Measurements from ENCODE around the gene PTPN18. TPM values are rescaled to one million over a fixed set of nuclear protein-coding genes. Genes with fewer than 3 reads are reported as not detected.
"Not testable (repeated sequence)": the region's sequence is repeated elsewhere in the genome, so short reads cannot be mapped to it uniquely, and the experiment has no call there.

The PTPN18 gene
- polyA plus RNA-seq, 4 donors: 58.6 to 105 (median 66.5) TPM

DNA sequence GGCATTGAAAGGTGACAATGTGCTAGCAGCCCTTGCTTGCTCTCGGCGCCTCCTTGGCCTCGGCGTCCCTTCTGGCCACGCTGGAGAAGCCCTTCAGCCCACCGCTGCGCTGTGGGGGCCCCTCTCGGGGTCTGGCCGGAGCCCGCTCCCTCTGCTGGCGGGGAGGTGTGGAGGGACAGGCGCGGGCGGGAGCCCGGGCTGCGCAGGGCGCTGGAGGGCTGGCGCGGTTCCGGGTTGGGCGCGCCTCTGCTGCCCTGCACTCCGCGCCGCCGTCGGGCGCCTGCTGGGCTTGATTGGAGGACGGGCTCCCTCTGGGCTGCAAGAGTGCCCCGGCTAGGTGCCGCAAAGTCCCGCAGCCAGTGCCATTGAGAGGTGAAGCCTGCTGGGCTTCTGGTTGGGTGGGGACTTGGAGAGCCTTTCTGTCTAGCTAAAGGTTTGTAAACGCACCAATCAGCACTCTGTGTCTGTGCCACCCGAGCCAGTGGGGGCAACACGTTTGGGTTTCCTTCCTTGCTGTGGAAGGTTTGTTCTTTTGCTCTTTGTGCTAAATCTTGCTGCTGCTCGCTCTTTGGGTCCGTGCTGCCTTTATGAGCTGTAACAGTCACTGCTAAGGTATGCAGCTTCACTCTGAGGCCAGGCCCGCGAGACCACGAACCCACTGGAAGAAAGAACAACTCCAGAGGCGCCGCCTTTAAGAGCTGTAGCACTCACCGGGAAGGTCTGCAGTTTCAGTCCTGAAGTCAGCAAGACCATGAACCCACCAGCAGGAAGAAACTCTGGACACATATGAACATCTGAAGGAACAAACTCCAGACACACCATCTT is 27.9 kb upstream of the PTPN18 start:
- no peaks in the 10 kb centered on the region for H3K9me3 ChIP-seq (ENCODE audit: control insufficient read depth in 2 of 2, insufficient read depth in 1 of 2, low read depth in 1 of 2, low read length in 1 of 2)
- H3K27me3 ChIP-seq (ENCODE audit: control insufficient read depth in 3 of 3, insufficient read depth in 3 of 3, low read length in 3 of 3): peaks cover 0 to 22% (median 2%) of the 10 kb centered on the region in 3 donors
- WGBS, 3 donors: 72 to 79% (median 77%) methylated on average over 32 to 43 of the region's 43 CpGs
- H3K27ac ChIP-seq (ENCODE audit: low read depth in 1 of 3, low read length in 2 of 3): no peak overlapping the region
- FAIRE-seq: no peak
- H3K4me1 ChIP-seq (ENCODE audit: control insufficient read depth in 3 of 3, insufficient read depth in 2 of 3, low read depth in 1 of 3, low read length in 2 of 3): no peaks in the 10 kb centered on the region
- H3K36me3 ChIP-seq (ENCODE audit: control insufficient read depth in 3 of 3, insufficient read depth in 2 of 3, low read depth in 1 of 3, low read length in 3 of 3): no peaks in the 10 kb centered on the region
- no peak overlapping the region for H3K4me3 ChIP-seq (ENCODE audit: low read depth in 1 of 3, low read length in 3 of 3)
- DNase-seq: no peak

DNA sequence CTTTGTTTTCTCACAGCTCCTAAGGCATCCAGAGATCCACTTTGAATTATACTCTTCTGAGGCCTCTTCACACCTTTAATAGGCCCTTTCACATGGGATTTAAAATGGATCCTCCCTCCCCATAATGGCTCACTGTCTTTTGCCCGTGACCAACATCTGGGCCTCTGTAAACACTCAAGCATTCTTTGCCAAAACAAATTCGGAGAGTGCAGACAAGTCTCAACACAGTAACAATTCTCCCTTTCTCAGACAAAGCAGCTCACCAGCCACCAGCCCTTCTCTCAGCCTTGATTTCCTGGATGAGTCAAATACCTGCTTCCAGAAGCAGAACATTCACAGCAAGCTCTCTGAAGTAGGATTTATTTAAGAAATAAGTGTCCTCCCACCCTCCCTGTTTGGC is 27.1 kb upstream of the PTPN18 start:
- WGBS, 3 donors: 34 to 45% (median 38%) methylated on average over 2 of the region's 2 CpGs
- Histone ChIP-seq H3K36me3 (ENCODE audit: control insufficient read depth in 3 of 3, insufficient read depth in 2 of 3, low read depth in 1 of 3, low read length in 3 of 3) (no peaks in the 10 kb centered on the region), H3K4me1 (ENCODE audit: control insufficient read depth in 3 of 3, insufficient read depth in 2 of 3, low read depth in 1 of 3, low read length in 2 of 3) (no peaks in the 10 kb centered on the region), H3K4me3 (ENCODE audit: low read depth in 1 of 3, low read length in 3 of 3) (no peak overlapping the region), H3K27ac (ENCODE audit: low read depth in 1 of 3, low read length in 2 of 3) (no peak overlapping the region), H3K9me3 (ENCODE audit: control insufficient read depth in 2 of 2, insufficient read depth in 1 of 2, low read depth in 1 of 2, low read length in 1 of 2) (no peaks in the 10 kb centered on the region), H3K27me3 (ENCODE audit: control insufficient read depth in 3 of 3, insufficient read depth in 3 of 3, low read length in 3 of 3) (peaks cover 0 to 22% (median 2%) of the 10 kb centered on the region in 3 donors)
- DNase-seq (no peak), FAIRE-seq (no peak)

DNA sequence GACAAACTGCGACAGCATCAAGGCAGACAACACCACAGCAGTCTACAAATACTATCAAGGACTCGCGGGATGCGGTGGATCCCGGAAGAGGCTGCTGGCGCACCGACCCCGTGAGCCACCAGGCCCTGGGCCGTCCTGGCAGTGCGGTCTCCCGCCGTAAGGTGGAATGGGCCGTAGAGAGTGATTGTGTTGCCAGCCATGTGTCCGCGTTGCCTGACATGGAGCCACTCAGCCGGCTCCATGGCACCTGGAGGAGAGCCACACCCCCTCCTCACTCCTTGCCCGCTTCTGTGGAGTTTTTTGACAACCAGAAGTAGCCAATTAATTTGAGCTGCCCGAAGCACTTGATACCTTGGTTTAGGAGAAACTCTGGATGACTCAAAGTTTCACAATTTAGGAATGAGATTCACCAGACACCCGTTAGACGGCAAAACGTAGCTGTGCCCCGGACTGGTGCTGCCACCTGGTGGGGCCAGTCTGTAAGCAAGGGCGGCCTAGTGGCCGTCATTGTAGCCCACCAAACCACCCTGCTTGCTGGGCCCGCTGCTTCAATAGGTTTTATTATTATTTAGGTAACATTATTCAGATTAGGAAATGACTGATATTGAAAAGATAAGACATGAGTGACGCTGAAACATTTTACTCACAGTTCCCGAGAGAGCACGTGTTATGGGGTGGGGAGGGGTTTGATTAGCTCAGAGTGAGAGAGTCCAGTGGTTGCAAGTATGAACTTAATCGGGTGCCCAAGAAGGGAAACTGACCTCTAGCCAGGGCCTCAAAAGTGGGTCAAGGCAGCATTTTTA is 23.4 kb upstream of the PTPN18 start:
- no peaks in the 10 kb centered on the region for H3K36me3 ChIP-seq (ENCODE audit: control insufficient read depth in 3 of 3, insufficient read depth in 2 of 3, low read depth in 1 of 3, low read length in 3 of 3)
- H3K4me3 ChIP-seq (ENCODE audit: low read depth in 1 of 3, low read length in 3 of 3): no peak overlapping the region
- H3K4me1 ChIP-seq (ENCODE audit: control insufficient read depth in 3 of 3, insufficient read depth in 2 of 3, low read depth in 1 of 3, low read length in 2 of 3): peaks cover 0 to 2% (median 0%) of the 10 kb centered on the region in 3 donors
- FAIRE-seq: no peak
- peaks cover 0 to 22% (median 2%) of the 10 kb centered on the region in 3 donors for H3K27me3 ChIP-seq (ENCODE audit: control insufficient read depth in 3 of 3, insufficient read depth in 3 of 3, low read length in 3 of 3)
- H3K27ac ChIP-seq (ENCODE audit: low read depth in 1 of 3, low read length in 2 of 3): no peak overlapping the region
- peaks cover 0 to 3% of the 10 kb centered on the region in 2 donors for H3K9me3 ChIP-seq (ENCODE audit: control insufficient read depth in 2 of 2, insufficient read depth in 1 of 2, low read depth in 1 of 2, low read length in 1 of 2)
- peak; percentile 53 to 77 for DNase-seq
- 19 to 26% (median 23%) methylated on average over 29 of the region's 29 CpGs for WGBS, 3 donors

DNA sequence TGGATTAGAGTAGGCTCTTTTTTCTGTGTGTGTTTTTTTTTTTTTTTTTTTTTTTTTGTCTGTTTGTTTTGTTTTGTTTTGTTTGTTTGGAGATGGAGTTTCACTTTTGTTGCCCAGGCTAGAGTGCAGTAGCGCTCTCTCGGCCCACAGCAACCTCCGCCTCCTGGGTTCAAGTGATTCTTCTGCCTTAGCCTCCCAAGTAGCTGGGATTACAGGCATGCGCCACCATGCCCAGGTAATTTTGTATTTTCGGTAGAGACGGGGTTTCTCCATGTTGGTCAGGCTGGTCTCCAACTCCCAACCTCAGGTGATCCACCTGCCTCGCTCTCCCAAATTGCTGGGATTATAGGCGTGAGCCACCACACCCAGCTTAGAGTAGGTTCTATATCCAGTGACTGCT is 22.6 kb upstream of the PTPN18 start:
- H3K27me3 ChIP-seq (ENCODE audit: control insufficient read depth in 3 of 3, insufficient read depth in 3 of 3, low read length in 3 of 3): peaks cover 0 to 15% (median 2%) of the 10 kb centered on the region in 3 donors
- FAIRE-seq; H3K9me3 ChIP-seq (ENCODE audit: control insufficient read depth in 2 of 2, insufficient read depth in 1 of 2, low read depth in 1 of 2, low read length in 1 of 2); H3K27ac ChIP-seq (ENCODE audit: low read depth in 1 of 3, low read length in 2 of 3); H3K4me1 ChIP-seq (ENCODE audit: control insufficient read depth in 3 of 3, insufficient read depth in 2 of 3, low read depth in 1 of 3, low read length in 2 of 3); DNase-seq; H3K36me3 ChIP-seq (ENCODE audit: control insufficient read depth in 3 of 3, insufficient read depth in 2 of 3, low read depth in 1 of 3, low read length in 3 of 3); H3K4me3 ChIP-seq (ENCODE audit: low read depth in 1 of 3, low read length in 3 of 3): not testable (repeated sequence)
- 70 to 85% (median 73%) methylated on average over 8 of the region's 8 CpGs for WGBS, 3 donors

DNA sequence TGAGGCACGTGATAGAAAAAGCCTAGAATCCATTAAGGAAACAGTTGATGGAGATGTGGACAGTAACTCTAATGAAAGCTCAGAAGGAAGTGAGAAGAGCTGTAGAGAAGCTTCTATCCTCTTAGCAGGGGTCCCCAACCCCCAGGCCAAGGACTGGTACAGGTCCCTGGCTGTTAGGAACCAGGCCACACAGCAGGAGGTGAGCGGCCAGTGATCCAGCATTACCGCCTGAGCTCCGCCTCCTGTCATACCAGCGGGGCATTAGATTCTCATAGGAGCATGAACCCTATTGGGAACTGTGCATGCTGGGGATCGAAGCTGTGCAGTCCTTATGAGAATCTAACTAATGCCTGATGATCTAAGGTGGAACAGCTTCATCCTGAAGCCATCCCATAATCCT is 21.8 kb upstream of the PTPN18 start:
- WGBS, 3 donors: 71 to 74% (median 73%) methylated on average over 6 of the region's 6 CpGs
- Histone ChIP-seq H3K4me3 (ENCODE audit: low read depth in 1 of 3, low read length in 3 of 3) (no peak overlapping the region), H3K4me1 (ENCODE audit: control insufficient read depth in 3 of 3, insufficient read depth in 2 of 3, low read depth in 1 of 3, low read length in 2 of 3) (peaks cover 0 to 7% (median 0%) of the 10 kb centered on the region in 3 donors), H3K27ac (ENCODE audit: low read depth in 1 of 3, low read length in 2 of 3) (no peak overlapping the region), H3K36me3 (ENCODE audit: control insufficient read depth in 3 of 3, insufficient read depth in 2 of 3, low read depth in 1 of 3, low read length in 3 of 3) (peaks cover 0 to 7% (median 3%) of the 10 kb centered on the region in 3 donors), H3K27me3 (ENCODE audit: control insufficient read depth in 3 of 3, insufficient read depth in 3 of 3, low read length in 3 of 3) (peaks cover 0 to 9% (median 0%) of the 10 kb centered on the region in 3 donors), H3K9me3 (ENCODE audit: control insufficient read depth in 2 of 2, insufficient read depth in 1 of 2, low read depth in 1 of 2, low read length in 1 of 2) (peaks cover 0 to 3% of the 10 kb centered on the region in 2 donors)
- no peak for FAIRE-seq
- no peak for DNase-seq

DNA sequence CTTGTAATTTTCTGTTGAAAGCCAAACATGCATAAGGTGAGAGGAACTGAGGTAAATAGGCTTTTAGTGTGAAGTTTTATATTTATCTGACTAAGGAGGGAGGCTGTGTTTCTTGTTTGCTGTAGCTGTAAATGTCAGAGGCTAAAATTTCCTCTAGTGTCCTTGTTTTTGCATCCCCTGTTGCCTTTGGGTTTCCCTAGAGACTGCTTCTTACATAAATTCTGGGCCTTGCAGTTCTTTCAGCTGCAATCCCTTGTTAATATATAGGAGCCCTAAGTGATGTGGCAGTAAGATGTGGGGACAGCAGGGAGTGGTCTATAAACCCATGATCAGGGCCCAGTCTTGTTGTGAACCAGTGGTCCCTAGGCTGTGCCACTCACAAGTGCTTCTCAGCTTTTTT is 20.6 kb upstream of the PTPN18 start:
- no peak for FAIRE-seq
- Histone ChIP-seq H3K36me3 (ENCODE audit: control insufficient read depth in 3 of 3, insufficient read depth in 2 of 3, low read depth in 1 of 3, low read length in 3 of 3) (peaks cover 0 to 19% (median 5%) of the 10 kb centered on the region in 3 donors), H3K27me3 (ENCODE audit: control insufficient read depth in 3 of 3, insufficient read depth in 3 of 3, low read length in 3 of 3) (peaks cover 0 to 9% (median 0%) of the 10 kb centered on the region in 3 donors), H3K4me3 (ENCODE audit: low read depth in 1 of 3, low read length in 3 of 3) (no peak overlapping the region), H3K9me3 (ENCODE audit: control insufficient read depth in 2 of 2, insufficient read depth in 1 of 2, low read depth in 1 of 2, low read length in 1 of 2) (peaks cover 0 to 3% of the 10 kb centered on the region in 2 donors), H3K27ac (ENCODE audit: low read depth in 1 of 3, low read length in 2 of 3) (no peak overlapping the region), H3K4me1 (ENCODE audit: control insufficient read depth in 3 of 3, insufficient read depth in 2 of 3, low read depth in 1 of 3, low read length in 2 of 3) (peaks cover 0 to 7% (median 0%) of the 10 kb centered on the region in 3 donors)
- DNase-seq: no peak

DNA sequence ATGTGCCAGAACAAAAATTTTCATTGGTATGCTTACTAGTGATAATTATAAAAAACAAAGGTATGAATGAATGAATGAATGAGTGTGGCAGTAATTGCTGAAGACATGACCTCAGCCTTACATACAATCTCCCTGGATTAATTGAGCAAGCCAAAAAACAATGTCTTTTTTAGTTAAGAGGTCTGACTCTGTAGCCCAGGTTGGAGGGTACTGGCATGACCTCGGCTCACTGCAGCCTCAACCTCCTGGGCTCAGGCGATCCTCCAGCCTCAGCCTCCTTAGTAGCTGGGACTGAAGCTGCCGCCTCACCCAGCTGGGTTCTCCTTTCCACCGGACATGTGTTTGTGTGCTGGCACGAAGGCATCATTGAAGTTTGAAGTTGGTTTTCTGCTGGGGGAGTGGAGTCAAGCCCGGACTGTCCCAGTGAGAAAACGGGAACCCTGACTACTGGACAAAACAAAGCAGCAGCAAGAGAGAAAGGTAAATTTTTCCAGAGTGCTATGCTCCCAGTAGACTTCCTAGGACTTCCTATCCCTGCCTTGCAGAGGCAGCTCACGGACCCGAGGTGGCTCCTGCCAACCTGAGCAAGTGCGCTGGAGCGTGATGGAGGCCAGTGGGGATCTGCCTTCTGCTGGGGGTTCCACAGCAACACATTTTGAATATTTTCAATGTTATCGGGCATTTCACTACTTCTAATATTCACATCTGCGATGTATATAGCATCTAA is 19.5 kb upstream of the PTPN18 start:
- H3K4me3 ChIP-seq (ENCODE audit: low read depth in 1 of 3, low read length in 3 of 3): peak overlapping the region in 1 of 3 donors; percentile 21
- peaks cover 0 to 24% (median 5%) of the 10 kb centered on the region in 3 donors for H3K36me3 ChIP-seq (ENCODE audit: control insufficient read depth in 3 of 3, insufficient read depth in 2 of 3, low read depth in 1 of 3, low read length in 3 of 3)
- peaks cover 0 to 12% (median 0%) of the 10 kb centered on the region in 3 donors for H3K4me1 ChIP-seq (ENCODE audit: control insufficient read depth in 3 of 3, insufficient read depth in 2 of 3, low read depth in 1 of 3, low read length in 2 of 3)
- H3K27me3 ChIP-seq (ENCODE audit: control insufficient read depth in 3 of 3, insufficient read depth in 3 of 3, low read length in 3 of 3): peaks cover 0 to 4% (median 0%) of the 10 kb centered on the region in 3 donors
- H3K9me3 ChIP-seq (ENCODE audit: control insufficient read depth in 2 of 2, insufficient read depth in 1 of 2, low read depth in 1 of 2, low read length in 1 of 2): peaks cover 0 to 3% of the 10 kb centered on the region in 2 donors
- DNase-seq (no peak), FAIRE-seq (no peak)
- 74 to 79% (median 77%) methylated on average over 13 of the region's 13 CpGs for WGBS, 3 donors
- H3K27ac ChIP-seq (ENCODE audit: low read depth in 1 of 3, low read length in 2 of 3): no peak overlapping the region
